Coronary artery (tissue), 2 donors: ENCODE measurements around the gene FGGY.

Experiments used
- DNase-seq: peaks from one replicate; pipeline ENCODE4 v3.0.0-alpha.2; 2017; ENCODE audit warnings: low spot score
- H3K27ac ChIP-seq, 2 donors: fragments of 200-600 bp; sonication (generic); one replicate each; pipeline ENCODE4 v1.5.1; 2016 to 2019
- H3K4me3 ChIP-seq: fragments of 200-600 bp; sonication (generic); 2 replicates; pipeline ENCODE4 v1.5.1; 2016; ENCODE audit warnings: mild to moderate bottlenecking, moderate library complexity
- CTCF ChIP-seq: fragments of 200-600 bp; sonication (generic); IDR thresholded peaks from one replicate; pipeline ENCODE4 v1.5.1; 2019; ENCODE audit warnings: antibody characterized with exemption

FGGY gene

GRCh38 chr1:59412718-59413326 is 115.9 kb downstream of the FGGY start:
- no peak overlapping the region for H3K27ac ChIP-seq
- H3K4me3 ChIP-seq, result no peak overlapping the region
- no peak for TF ChIP-seq CTCF
- no peak for DNase-seq

- Histone ChIP-seq H3K27ac (no peak overlapping the region), H3K4me3 (no peak overlapping the region)
- no peak for DNase-seq
- TF ChIP-seq CTCF, result no peak
Observed at GRCh38 chr1:59413327-59413720, 116.4 kb downstream of the FGGY start.

- DNase-seq, result no peak
- H3K4me3 ChIP-seq, result no peak overlapping the region
- H3K27ac ChIP-seq, result no peak overlapping the region
- no peak for TF ChIP-seq CTCF
Observed at GRCh38 chr1:59414406-59415133, 117.7 kb downstream of the FGGY start.

GRCh38 chr1:59415286-59415850 is 118.5 kb downstream of the FGGY start:
- no peak for TF ChIP-seq CTCF
- DNase-seq, result no peak

GRCh38 chr1:59415881-59416280 is 119.0 kb downstream of the FGGY start:
- DNase-seq, result no peak
- no peak for TF ChIP-seq CTCF
- Histone ChIP-seq H3K27ac (no peak overlapping the region), H3K4me3 (no peak overlapping the region)

More at GRCh38 chr1:59415286-59415850, 118.5 kb downstream of the FGGY start:
- H3K27ac ChIP-seq, result no peak overlapping the region
- H3K4me3 ChIP-seq, result no peak overlapping the region

GRCh38 chr1:59417406-59417805 is 120.5 kb downstream of the FGGY start:
- Histone ChIP-seq H3K4me3 (no peak overlapping the region), H3K27ac (no peak overlapping the region)
- no peak for DNase-seq
- TF ChIP-seq CTCF, result no peak
